H9 (cell line): Measurements from ENCODE around the gene LAGE3. TPM values are rescaled to one million over a fixed set of nuclear protein-coding genes. Genes with fewer than 3 reads are reported as not detected.

Experiments
- DNase-seq: peaks from one replicate; pipeline ENCODE4 v3.0.0-alpha.2; 2017
- H2AFZ ChIP-seq: one replicate; pipeline ENCODE4 v1.6.1; 2013; ENCODE audit warnings: mild to moderate bottlenecking, low read length, control low read depth, moderate library complexity
- H2AK5ac ChIP-seq: 2 replicates; pipeline ENCODE4 v1.6.1; 2013; ENCODE audit warnings: low read length, control low read depth, mixed read lengths; ENCODE audit not compliant: insufficient read length
- H2BK120ac ChIP-seq: one replicate; pipeline ENCODE4 v1.6.1; 2013; ENCODE audit warnings: low read depth, mild to moderate bottlenecking, low read length, control low read depth, inconsistent platforms; ENCODE audit not compliant: poor library complexity, severe bottlenecking
- H2BK12ac ChIP-seq: 2 replicates; pipeline ENCODE4 v1.6.1; 2013; ENCODE audit warnings: low read length, control low read depth, mixed read lengths, low read depth; ENCODE audit not compliant: insufficient read length
- H2BK15ac ChIP-seq: 2 replicates; pipeline ENCODE4 v1.6.1; 2013; ENCODE audit warnings: low read depth, low read length, control low read depth
- H2BK20ac ChIP-seq: one replicate; pipeline ENCODE4 v1.6.1; 2013; ENCODE audit warnings: low read depth, mild to moderate bottlenecking, low read length, control low read depth, inconsistent platforms; ENCODE audit not compliant: poor library complexity, severe bottlenecking
- H2BK5ac ChIP-seq: 2 replicates; pipeline ENCODE4 v1.6.1; 2013; ENCODE audit warnings: low read length, control low read depth, mixed read lengths; ENCODE audit not compliant: insufficient read length
- H3K14ac ChIP-seq: 2 replicates; pipeline ENCODE4 v1.6.1; 2013; ENCODE audit warnings: low read length, control low read depth; ENCODE audit not compliant: insufficient read depth
- H3K18ac ChIP-seq: 2 replicates; pipeline ENCODE4 v1.6.1; 2013; ENCODE audit warnings: low read depth, mild to moderate bottlenecking, mixed read lengths, low read length, control low read depth; ENCODE audit not compliant: insufficient read length
- H3K23ac ChIP-seq: 2 replicates; pipeline ENCODE4 v1.6.1; 2013; ENCODE audit warnings: low read length, control low read depth, mixed read lengths, low read depth; ENCODE audit not compliant: insufficient read length
- H3K23me2 ChIP-seq: 2 replicates; pipeline ENCODE4 v1.6.1; 2013; ENCODE audit warnings: low read depth, mild to moderate bottlenecking, mixed read lengths, low read length, control low read depth; ENCODE audit not compliant: insufficient read length, poor library complexity, severe bottlenecking
- H3K27ac ChIP-seq: 2 replicates; pipeline ENCODE4 v1.5.1; 2013; ENCODE audit warnings: low read length, control low read depth, mixed read lengths, low read depth; ENCODE audit not compliant: insufficient read length
- H3K27me3 ChIP-seq: 2 replicates; pipeline ENCODE4 v1.6.1; 2013; ENCODE audit warnings: low read length, control low read depth, inconsistent platforms; ENCODE audit not compliant: insufficient read depth
- H3K4ac ChIP-seq: 2 replicates; pipeline ENCODE4 v1.6.1; 2013; ENCODE audit warnings: low read depth, mild to moderate bottlenecking, control low read depth, inconsistent platforms, low read length, moderate library complexity
- H3K4me1 ChIP-seq: 2 replicates; pipeline ENCODE4 v1.6.1; 2013; ENCODE audit warnings: low read length, control low read depth, inconsistent platforms; ENCODE audit not compliant: insufficient read depth
- H3K4me2 ChIP-seq: 2 replicates; pipeline ENCODE4 v1.6.1; 2013; ENCODE audit warnings: low read length, control low read depth, mixed read lengths; ENCODE audit not compliant: insufficient read length, insufficient read depth
- H3K56ac ChIP-seq: 2 replicates; pipeline ENCODE4 v1.6.1; 2013; ENCODE audit warnings: low read depth, mild to moderate bottlenecking, mixed read lengths, low read length, control low read depth; ENCODE audit not compliant: insufficient read length
- H3K79me1 ChIP-seq: 2 replicates; pipeline ENCODE4 v1.6.1; 2013; ENCODE audit warnings: low read depth, mild to moderate bottlenecking, moderate library complexity, low read length, control low read depth, inconsistent platforms; ENCODE audit not compliant: insufficient read depth, poor library complexity, severe bottlenecking
- H3K79me2 ChIP-seq: 2 replicates; pipeline ENCODE4 v1.6.1; 2013; ENCODE audit warnings: low read length, control low read depth, inconsistent platforms; ENCODE audit not compliant: insufficient read depth
- H3K9ac ChIP-seq: 2 replicates; pipeline ENCODE4 v1.6.1; 2013; ENCODE audit warnings: low read length, control low read depth, mixed read lengths; ENCODE audit not compliant: insufficient read length; ENCODE audit errors: extremely low read depth
- H3K9me3 ChIP-seq: one replicate; pipeline ENCODE4 v1.6.1; 2013; ENCODE audit warnings: low read depth, low read length, inconsistent platforms; ENCODE audit not compliant: control insufficient read depth
- H3T11ph ChIP-seq: one replicate; pipeline ENCODE4 v1.6.1; 2013; ENCODE audit warnings: mild to moderate bottlenecking, low read length, control low read depth, inconsistent platforms
- H4K20me1 ChIP-seq: one replicate; pipeline ENCODE4 v1.6.1; 2013; ENCODE audit not compliant: control insufficient read depth, insufficient read length, insufficient read depth
- H4K5ac ChIP-seq: 2 replicates; pipeline ENCODE4 v1.6.1; 2013; ENCODE audit warnings: low read depth, mild to moderate bottlenecking, mixed read lengths, low read length, control low read depth; ENCODE audit not compliant: insufficient read length
- H4K8ac ChIP-seq: replicated peaks from 2 replicates; pipeline ENCODE4 v1.6.1; 2013; ENCODE audit warnings: low read length, control low read depth, mixed read lengths, low read depth; ENCODE audit not compliant: insufficient read length
- H4K91ac ChIP-seq: 2 replicates; pipeline ENCODE4 v1.6.1; 2013; ENCODE audit warnings: low read depth, mild to moderate bottlenecking, moderate library complexity, mixed read lengths, low read length, control low read depth; ENCODE audit not compliant: insufficient read length
- H3K27ac Mint-ChIP-seq, 3 experiments: 2 replicates in 2 of 3; 3 replicates in 1 of 3; pipeline ENCODE4 v1.8.0; 2020 to 2021; ENCODE audit warnings: mixed read lengths in 3 of 3, mild to moderate bottlenecking in 1 of 3, moderate library complexity in 1 of 3
- H3K27me3 Mint-ChIP-seq: 2 replicates; pipeline ENCODE4 v1.8.0; 2021; ENCODE audit warnings: low read depth, mild to moderate bottlenecking, moderate library complexity, mixed read lengths
- H3K36me3 Mint-ChIP-seq, 3 experiments: 2 replicates in 2 of 3; 3 replicates in 1 of 3; pipeline ENCODE4 v1.8.0; 2020 to 2021; ENCODE audit warnings: low read depth in 3 of 3, mixed read lengths in 3 of 3; ENCODE audit not compliant: insufficient read depth in 1 of 3
- H3K4me1 Mint-ChIP-seq, 2 experiments: 2 replicates each; pipeline ENCODE4 v1.8.0; 2020; ENCODE audit warnings: mixed read lengths in 2 of 2
- H3K4me3 Mint-ChIP-seq, 2 experiments: 2 replicates in 1 of 2; 3 replicates in 1 of 2; pipeline ENCODE4 v1.8.0; 2020 to 2021; ENCODE audit warnings: mild to moderate bottlenecking in 2 of 2, mixed read lengths in 2 of 2, moderate library complexity in 1 of 2
- H3K9me3 Mint-ChIP-seq, 2 experiments: 2 replicates in 1 of 2; 3 replicates in 1 of 2; pipeline ENCODE4 v1.8.0; 2020; ENCODE audit warnings: mild to moderate bottlenecking in 2 of 2, mixed read lengths in 2 of 2, moderate library complexity in 1 of 2
- CTCF ChIP-seq: fragments of 200-600 bp; sonication (generic); conservative IDR thresholded peaks from 3 replicates; pipeline ENCODE4 v1.8.0; 2021; ENCODE audit warnings: antibody characterized with exemption, mild to moderate bottlenecking
- WGBS: extraction: QIAGEN DNeasy Blood & Tissue Kit; methylation state at CpG from one replicate; pipeline ENCODE4 v1.1.7; 2013; ENCODE audit warnings: missing lambda C conversion rate, low lambda C conversion rate, mixed read lengths; ENCODE audit not compliant: insufficient read length; ENCODE audit errors: extremely low coverage; 5-methylcytosine and 5-hydroxymethylcytosine counted together
- total RNA-seq: library from RNA; stranded (reverse); gene quantifications from 2 replicates; pipeline ENCODE4 v1.2.1, GENCODE V29; 2021

The LAGE3 gene
- total RNA-seq, 1 experiment from 2014 or later: 32.5 TPM

GRCh38 chrX:154473683-154474082, 5.4 kb downstream of the LAGE3 start:
- H3K9me3 Mint-ChIP-seq: peaks cover 68 to 91% of the 10 kb centered on the region in 2 experiments
- no peak for DNase-seq
- H3K4ac ChIP-seq: no peak overlapping the region

More at GRCh38 chrX:154473683-154474082, 5.4 kb downstream of the LAGE3 start:
- Histone ChIP-seq H2AK5ac (no peak overlapping the region), H3K23ac (no peak overlapping the region), H2BK15ac (no peak overlapping the region), H2AFZ (no peak overlapping the region), H3K56ac (no peak overlapping the region), H3K79me1 (no peaks in the 10 kb centered on the region), H3K4me2 (no peak overlapping the region), H3K27ac (no peak overlapping the region), H3K4me1 (no peaks in the 10 kb centered on the region), H3K9me3 (peaks cover 28% of the 10 kb centered on the region), H3K18ac (no peak overlapping the region), H2BK12ac (no peak overlapping the region), H4K91ac (no peak overlapping the region), H3T11ph (no peak overlapping the region), H3K9ac (no peak overlapping the region), H2BK5ac (no peak overlapping the region), H3K14ac (no peak overlapping the region), H2BK120ac (no peak overlapping the region), H3K27me3 (no peaks in the 10 kb centered on the region), H3K23me2 (no peaks in the 10 kb centered on the region), H4K20me1 (no peaks in the 10 kb centered on the region), H4K8ac (no peak overlapping the region), H3K79me2 (no peaks in the 10 kb centered on the region), H4K5ac (no peak overlapping the region), H2BK20ac (no peak overlapping the region)
- peaks cover 27 to 61% (median 58%) of the 10 kb centered on the region in 3 experiments for H3K36me3 Mint-ChIP-seq
- H3K27me3 Mint-ChIP-seq: peaks cover 5% of the 10 kb centered on the region
- WGBS: no CpG with 5 or more reads among the region's 7 CpGs
- H3K4me3 Mint-ChIP-seq: peak overlapping the region in 1 of 2 experiments; percentile 48; a peak in 1 of 5 replicates
- H3K4me1 Mint-ChIP-seq: peaks cover 0 to 3% of the 10 kb centered on the region in 2 experiments; a peak in 1 of 4 replicates
- no peak for TF ChIP-seq CTCF
- no peak overlapping the region; a peak in 1 of 7 replicates for H3K27ac Mint-ChIP-seq
